ENCODE results near the gene NFRKB.

NFRKB gene

GRCh38 chr11:129928923-129929692, 33.7 kb upstream of the NFRKB start:
- no peak for TF ChIP-seq CTCF (IDR thresholded peaks at IDR 0.05; ENCODE audit: control insufficient read depth, extremely low read depth, insufficient read depth)
- DNase-seq (ENCODE audit: low read depth) = no peak
- H3K4me3 ChIP-seq (ENCODE audit: low read depth, low read length) = no peak overlapping the region

GRCh38 chr11:129922674-129923073, 27.3 kb upstream of the NFRKB start:
- TF ChIP-seq CTCF (IDR thresholded peaks at IDR 0.05; ENCODE audit: control insufficient read depth, extremely low read depth, insufficient read depth) = no peak
- no peak for DNase-seq (ENCODE audit: low read depth)
- H3K4me3 ChIP-seq (ENCODE audit: low read depth, low read length) = no peak overlapping the region

- TF ChIP-seq CTCF (IDR thresholded peaks at IDR 0.05; ENCODE audit: control insufficient read depth, extremely low read depth, insufficient read depth) = no peak
- no peak overlapping the region for H3K4me3 ChIP-seq (ENCODE audit: low read depth, low read length)
- DNase-seq (ENCODE audit: low read depth) = no peak
Observed at GRCh38 chr11:129918361-129918760, 23.0 kb upstream of the NFRKB start.

GRCh38 chr11:129917231-129917630, 21.9 kb upstream of the NFRKB start:
- DNase-seq (ENCODE audit: low read depth) = no peak
- H3K4me3 ChIP-seq (ENCODE audit: low read depth, low read length) = no peak overlapping the region
- TF ChIP-seq CTCF (IDR thresholded peaks at IDR 0.05; ENCODE audit: control insufficient read depth, extremely low read depth, insufficient read depth) = no peak

- TF ChIP-seq CTCF (IDR thresholded peaks at IDR 0.05; ENCODE audit: control insufficient read depth, extremely low read depth, insufficient read depth) = no peak
- no peak overlapping the region for H3K4me3 ChIP-seq (ENCODE audit: low read depth, low read length)
- DNase-seq (ENCODE audit: low read depth) = no peak
Observed at GRCh38 chr11:129911298-129911697, 15.9 kb upstream of the NFRKB start.

- no peak for DNase-seq (ENCODE audit: low read depth)
- no peak for TF ChIP-seq CTCF (IDR thresholded peaks at IDR 0.05; ENCODE audit: control insufficient read depth, extremely low read depth, insufficient read depth)
- no peak overlapping the region for H3K4me3 ChIP-seq (ENCODE audit: low read depth, low read length)
Observed at GRCh38 chr11:129910360-129910759, 15.0 kb upstream of the NFRKB start.

GRCh38 chr11:129905402-129905801, 10.0 kb upstream of the NFRKB start:
- DNase-seq (ENCODE audit: low read depth) = peak; percentile 84
- H3K4me3 ChIP-seq (ENCODE audit: low read depth, low read length) = no peak overlapping the region
- TF ChIP-seq CTCF (IDR thresholded peaks at IDR 0.05; ENCODE audit: control insufficient read depth, extremely low read depth, insufficient read depth) = no peak

Data from LNCaP clone FGC (cell line).